H1 (cell line): ENCODE measurements around the gene ARHGAP10. TPM values are rescaled to one million over a fixed set of nuclear protein-coding genes. Genes with fewer than 3 reads are reported as not detected.

ENCODE experiments used
- PHF8 ChIP-seq: fragments of 200-600 bp; sonication (generic); conservative IDR thresholded peaks from 2 replicates; pipeline ENCODE4 v1.7.1; 2012; ENCODE audit warnings: low read depth, mild to moderate bottlenecking, inconsistent platforms, low read length, moderate library complexity
- SP2 ChIP-seq: IDR thresholded peaks from 2 replicates; pipeline ENCODE4 v1.6.1; 2012; ENCODE audit warnings: mild to moderate bottlenecking, low read length, inconsistent platforms
- polyA plus RNA-seq, 7 experiments: library from polyadenylated mRNA; depleted of rRNA in 3 of 7; stranded (reverse) in 5 of 7; unstranded in 2 of 7; fragments of >200 nt in 5 of 7; fragments of 200-250 nt in 2 of 7; gene quantifications; 1 replicate in 5 of 7; 2 replicates in 1 of 7; 4 replicates in 1 of 7; pipeline versions ENCODE4 v1.2.1 to v1.2.3, GENCODE V29; 2011 to 2013; ENCODE audit warnings: missing spikeins in 2 of 7, mixed read lengths in 2 of 7
- total RNA-seq: library from RNA; stranded (reverse); fragmentation: NEBNext Ultra II Directional; extraction: Animal tissue kit (Norgen Biotek cat#: 25700); gene quantifications from 2 replicates; pipeline ENCODE4 v1.2.1, GENCODE V29; 2021

Gene ARHGAP10
- total and polyA plus RNA-seq, 2 of the 8 experiments (the other 6 are each of a cell fraction or from before 2014, with no cell fraction given): 3.7 to 6.1 TPM

GRCh38 chr4:147813973-147814372 is 82.1 kb downstream of the ARHGAP10 start (continued):
- TF ChIP-seq PHF8: no peak
- no peak for TF ChIP-seq SP2
